Dermis microvascular lymphatic vessel endothelial cell (primary cell): ENCODE measurements around the gene ATP1A4. TPM values are rescaled to one million over a fixed set of nuclear protein-coding genes. Genes with fewer than 3 reads are reported as not detected.
A peak's percentile ranks its signal among the peaks of the same experiment; 100 is the strongest.

Source experiments
- DNase-seq, 2 donors: peaks; one replicate each; pipeline versions ENCODE4 v3.0.0 to v3.0.0-alpha.2; 2010; ENCODE audit warnings: low read depth in 2 of 2
- total RNA-seq: library from RNA; depleted of rRNA; stranded (reverse); fragments of >200 nt; gene quantifications from 2 replicates; pipeline ENCODE4 v1.2.1, GENCODE V29; 2014

Gene ATP1A4
- total RNA-seq, 1 donor from 2014 or later, result not detected

GRCh38 chr1:160206036-160206389 is 54.6 kb downstream of the ATP1A4 start:
- DNase-seq, result peak in 1 of 2 donors; percentile 71

DNA sequence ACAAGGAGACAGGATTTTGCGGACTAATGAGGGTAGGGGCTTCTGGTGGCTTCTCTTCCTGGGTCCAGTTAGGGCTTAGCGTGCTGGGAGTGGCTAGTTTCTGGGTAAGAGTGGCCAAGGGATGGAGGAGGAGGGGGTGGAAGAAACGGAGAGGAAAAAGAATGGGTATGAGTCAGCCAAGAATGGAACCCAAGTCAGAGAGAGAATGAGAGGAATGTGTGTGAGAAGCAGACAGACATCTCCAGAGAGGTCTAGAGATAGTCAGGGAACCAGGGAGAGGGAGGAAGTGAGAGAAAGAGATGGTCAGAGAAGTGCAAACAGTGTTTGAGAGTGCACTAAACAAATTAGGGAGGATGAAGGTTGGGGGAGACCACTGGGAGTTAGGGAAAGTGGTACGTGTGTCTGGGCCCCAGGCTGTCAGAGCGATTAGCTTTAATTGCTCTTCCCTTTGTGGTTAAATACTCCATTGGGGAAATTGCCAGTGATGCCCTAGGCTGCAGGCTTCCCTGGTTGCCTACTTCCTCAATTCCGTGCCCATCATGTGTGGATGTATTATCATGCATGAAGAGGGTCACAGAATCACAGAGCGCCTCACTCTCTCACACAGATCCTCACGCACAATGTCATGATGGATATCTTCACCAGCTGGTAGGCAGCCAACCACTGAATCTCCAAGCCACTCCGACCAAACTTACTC is 55.2 kb downstream of the ATP1A4 start:
- DNase-seq, result peak in 1 of 2 donors; percentile 46

DNA sequence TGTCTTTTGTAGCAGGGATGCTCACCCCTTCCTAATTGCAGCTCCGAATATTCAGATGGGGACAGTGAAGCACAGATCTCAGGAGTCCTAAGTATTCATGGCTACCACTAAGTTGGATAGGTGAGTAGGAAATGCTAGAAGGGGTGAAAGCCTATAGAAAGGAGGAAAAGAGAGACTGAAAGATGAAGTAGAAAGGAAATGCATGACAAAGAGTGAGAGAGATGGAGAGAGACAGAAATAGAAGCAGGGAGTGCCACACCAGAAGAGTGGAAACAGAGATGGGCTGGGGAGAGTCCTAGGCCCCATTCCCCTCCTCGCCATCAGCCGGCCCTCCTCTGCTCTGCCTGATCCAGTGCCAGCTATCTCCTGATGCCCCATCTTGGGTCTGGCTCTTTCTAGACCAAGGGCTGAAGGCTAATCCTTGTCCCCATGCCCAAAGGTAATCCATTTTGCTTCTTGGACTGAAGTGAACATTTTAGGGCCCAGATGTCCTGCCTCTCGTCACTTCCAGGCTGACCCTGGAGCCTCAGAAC is 55.8 kb downstream of the ATP1A4 start:
- DNase-seq, result no peak

DNA sequence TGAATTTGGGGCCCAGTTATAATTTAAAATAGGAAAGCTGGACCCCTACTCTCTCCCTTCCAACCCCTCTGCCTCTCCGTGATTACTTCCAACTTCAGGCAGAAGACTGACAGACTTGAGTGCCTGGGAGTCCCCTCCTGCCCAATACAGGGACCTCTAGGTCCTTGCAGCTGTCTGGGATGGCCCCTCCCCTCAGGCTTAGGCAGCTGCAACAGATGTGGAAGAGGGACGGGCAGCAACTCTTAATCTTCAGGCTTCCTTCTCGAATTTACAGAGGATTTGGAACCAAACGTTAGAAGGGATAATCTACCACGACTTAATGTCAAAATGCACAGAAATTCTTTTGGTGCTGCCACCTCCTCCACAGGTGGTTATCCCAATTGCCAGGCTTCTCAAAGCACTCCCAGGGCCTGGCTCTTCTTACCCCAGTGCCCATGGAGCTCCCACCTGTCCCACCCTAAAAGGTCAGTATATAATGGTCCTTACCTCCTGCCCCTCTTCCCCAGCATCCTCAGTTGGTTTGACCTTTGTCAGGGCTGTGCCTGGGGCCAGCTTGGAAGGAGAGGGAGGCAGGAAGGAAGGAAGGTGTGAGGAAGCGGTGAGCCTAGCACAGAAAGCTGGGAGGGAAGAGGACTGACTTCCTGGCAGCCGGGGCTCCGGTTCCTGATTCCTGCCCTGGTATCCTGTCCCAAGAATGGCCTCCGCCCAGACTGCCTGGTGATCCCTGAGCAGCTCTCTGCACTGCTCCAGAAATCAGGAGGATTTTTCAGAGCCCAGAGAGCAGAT is 56.6 kb downstream of the ATP1A4 start:
- peak in 1 of 2 donors; percentile 54 for DNase-seq

GRCh38 chr1:160208557-160209320 is 57.3 kb downstream of the ATP1A4 start:
- no peak for DNase-seq

DNA sequence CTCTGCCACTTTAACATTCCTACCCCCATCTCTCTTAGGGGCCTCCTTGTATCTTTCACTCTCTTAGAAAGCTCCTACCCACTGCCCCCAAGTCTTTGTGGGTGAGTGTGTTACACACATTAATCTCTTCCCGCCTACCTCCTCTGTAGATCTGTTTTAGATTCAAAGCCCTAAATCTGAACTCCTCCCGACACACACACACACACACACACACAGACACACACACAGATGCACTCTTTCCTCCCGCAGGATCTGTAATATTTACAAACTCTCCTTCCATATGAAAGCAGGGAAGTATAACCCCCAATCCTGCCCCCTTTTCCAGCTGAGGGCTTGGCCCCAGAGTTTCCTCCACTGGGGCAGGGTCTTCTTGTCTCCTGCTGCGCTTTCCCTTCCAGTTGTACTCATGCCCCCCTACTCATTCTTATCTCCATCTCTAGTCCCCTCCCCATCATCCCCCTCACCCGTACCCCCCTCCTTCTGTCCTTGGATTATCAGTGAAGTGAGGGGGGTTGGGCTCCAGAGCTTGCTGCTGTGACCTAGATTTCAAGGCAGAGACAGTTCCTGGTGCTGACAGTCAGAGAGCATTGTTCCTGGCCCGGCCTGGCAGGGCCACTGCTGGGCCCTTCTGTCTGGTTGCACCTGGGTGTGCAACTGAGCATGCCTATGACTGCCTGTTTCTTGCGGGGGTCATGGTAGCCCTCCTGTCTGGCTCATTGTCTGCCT is 58.1 kb downstream of the ATP1A4 start:
- peak in 1 of 2 donors; percentile 25 for DNase-seq

- no peak for DNase-seq
Measured at GRCh38 chr1:160210561-160210960, 59.2 kb downstream of the ATP1A4 start.

GRCh38 chr1:160211046-160211790 is 59.8 kb downstream of the ATP1A4 start:
- DNase-seq, result no peak

DNA sequence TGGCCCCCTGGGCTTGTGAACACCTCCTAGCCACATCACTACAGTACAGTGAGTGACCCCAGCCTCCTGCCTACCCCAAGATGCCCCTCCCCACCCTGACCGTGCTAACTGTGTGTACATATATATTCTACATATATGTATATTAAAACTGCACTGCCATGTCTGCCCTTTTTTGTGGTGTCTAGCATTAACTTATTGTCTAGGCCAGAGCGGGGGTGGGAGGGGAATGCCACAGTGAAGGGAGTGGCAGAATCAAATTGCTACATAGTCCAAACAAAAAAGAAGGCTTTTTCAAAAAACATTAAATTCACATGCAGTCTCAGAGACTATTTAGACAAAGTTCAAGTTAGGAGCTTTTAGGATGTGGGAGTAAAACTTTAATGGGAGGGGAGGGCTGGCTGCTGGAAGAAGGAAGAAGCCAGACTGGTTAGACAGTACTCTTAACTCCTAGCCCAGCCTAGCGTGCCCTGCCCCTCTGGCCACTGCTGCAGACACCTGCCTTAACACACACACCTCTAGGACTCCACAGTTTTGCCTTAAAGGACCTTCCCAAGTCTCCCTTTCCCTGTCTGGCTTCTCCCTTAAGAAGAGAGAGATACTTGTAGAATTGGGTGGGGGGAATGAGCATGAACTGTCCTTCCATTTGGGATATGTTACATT is 63.2 kb downstream of the ATP1A4 start:
- DNase-seq, result no peak

- DNase-seq, result no peak
Measured at GRCh38 chr1:160216301-160216700, 64.9 kb downstream of the ATP1A4 start.

DNA sequence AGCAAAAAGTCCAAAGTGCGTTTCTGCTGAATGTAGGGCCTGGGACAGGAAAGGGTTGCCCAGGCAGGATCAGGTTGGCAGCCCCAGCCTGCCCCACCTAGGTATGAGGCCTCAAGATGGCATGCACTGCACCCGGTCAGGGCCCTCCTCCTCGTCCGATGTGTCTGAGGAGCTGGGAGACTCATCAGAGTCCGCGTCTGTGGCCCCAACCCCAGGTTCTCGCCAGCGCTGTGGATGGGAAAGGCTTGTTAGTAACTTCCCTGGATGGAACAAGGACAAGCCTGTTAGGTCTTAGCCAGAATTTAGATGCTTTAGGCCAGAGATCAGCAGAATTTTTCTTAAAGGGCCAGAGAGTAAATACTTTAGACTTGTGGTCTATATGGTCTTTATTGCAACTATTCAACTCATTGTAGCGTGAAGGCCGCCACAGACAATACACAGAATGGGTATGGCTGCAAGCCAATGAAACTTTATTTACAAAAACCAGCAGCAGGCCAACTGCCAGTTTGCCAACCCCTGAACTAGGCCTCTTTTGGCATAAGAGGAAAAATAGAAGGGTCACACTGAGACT is 66.2 kb downstream of the ATP1A4 start:
- DNase-seq, result peak in 1 of 2 donors; percentile 40

GRCh38 chr1:160219062-160219929 is 67.9 kb downstream of the ATP1A4 start:
- peak; percentile 50 to 74 for DNase-seq

DNA sequence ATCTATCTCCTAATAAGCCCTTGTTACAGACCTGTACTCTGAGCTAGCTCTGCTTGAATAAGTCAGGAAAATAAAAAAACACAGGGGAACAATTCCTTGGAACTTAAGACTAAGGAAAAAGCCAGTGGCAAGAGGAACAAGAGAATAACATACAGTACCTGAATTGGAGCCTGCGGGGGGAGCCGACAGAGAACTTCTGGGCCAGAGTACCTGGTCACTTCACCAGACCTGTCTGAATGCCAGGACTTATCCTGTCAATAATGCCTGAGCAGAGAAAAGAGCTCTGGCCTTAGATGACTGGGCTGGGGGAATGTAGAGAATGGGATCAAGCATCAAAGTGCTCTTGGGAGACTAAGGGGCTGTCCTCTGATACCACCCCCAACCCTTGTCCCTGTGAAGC is 68.9 kb downstream of the ATP1A4 start:
- DNase-seq, result no peak

GRCh38 chr1:160221089-160221488 is 69.7 kb downstream of the ATP1A4 start:
- no peak for DNase-seq

DNA sequence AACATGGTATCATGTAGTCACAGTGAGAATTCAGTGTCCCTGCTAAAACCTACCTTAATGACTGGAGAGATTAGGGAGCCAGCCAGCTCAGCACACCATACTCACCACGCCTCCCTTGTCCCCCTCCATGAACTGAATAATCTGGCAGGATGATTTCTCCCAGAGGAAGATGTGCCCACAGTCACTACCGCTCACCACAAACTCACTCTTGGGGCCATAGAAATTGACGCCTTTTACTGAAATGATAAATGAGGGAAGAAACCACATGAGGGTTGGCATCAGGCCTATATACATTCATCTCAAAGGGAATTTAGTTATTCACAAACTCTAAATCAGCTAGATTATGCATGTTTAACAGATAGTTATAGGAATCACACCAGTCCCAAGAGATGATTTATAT is 71.1 kb downstream of the ATP1A4 start:
- DNase-seq, result no peak

DNA sequence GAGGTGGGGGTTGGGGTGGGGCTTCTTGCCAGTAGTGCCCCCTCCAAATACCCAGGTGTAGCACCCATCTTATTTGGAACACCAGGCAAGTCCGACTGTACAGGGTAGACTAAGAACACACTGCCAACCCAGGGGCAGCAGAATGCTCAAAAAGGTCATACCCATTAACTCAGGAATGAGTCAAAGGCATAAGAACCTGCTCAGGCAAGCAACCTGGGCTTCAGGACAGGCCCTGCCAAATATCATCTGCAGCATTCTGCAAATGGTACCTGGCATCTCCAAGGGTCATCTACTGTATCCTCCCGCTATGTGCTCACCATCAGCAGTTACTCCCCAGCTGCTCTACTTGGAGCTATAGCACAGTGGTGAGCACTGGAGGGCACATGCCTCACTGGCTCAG is 73.2 kb downstream of the ATP1A4 start:
- no peak for DNase-seq

DNA sequence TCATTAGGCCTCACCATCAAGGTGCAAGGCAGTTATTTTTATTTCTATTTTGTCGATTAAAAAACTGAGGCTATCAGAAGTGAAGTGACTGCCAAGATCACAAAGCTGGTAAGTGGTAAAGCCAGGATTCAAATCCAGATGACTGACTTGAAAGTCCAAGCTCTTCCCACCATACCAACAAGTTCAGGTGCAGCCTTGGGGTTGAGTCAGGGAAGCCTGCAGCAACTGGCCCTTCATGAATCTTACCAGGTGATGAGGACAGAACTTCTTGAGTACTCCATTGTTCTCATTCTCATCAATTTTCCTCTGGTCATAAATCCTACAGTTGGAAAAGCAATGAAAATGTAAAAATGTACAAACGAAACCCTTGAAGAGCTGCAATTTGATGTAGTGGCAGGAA is 73.9 kb downstream of the ATP1A4 start:
- no peak for DNase-seq

DNA sequence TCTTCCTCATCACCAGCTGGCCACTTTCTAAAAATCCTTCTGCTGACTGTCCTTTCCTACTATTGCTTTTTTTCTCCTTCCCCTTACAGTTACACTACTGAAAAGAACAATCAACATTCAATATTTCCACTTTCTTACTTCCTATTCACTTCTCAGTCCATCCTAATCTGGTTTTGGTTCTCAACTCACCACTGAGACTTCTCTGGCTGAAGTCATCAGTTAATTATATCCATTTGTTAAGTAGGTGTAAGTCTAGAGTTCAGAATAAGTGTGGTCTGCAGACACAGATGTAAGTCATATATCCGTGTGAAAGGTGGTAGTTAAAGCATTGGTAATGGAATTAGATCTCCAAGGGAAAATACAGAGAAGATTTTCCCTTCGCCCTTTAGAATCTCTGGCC is 75.2 kb downstream of the ATP1A4 start:
- no peak for DNase-seq

- DNase-seq, result no peak
Measured at GRCh38 chr1:160227034-160227433, 75.6 kb downstream of the ATP1A4 start.
